Measurements from ENCODE around the gene CPT1C. TPM values are rescaled to one million over a fixed set of nuclear protein-coding genes. Genes with fewer than 3 reads are reported as not detected.

CPT1C gene
- total RNA-seq, 4 donors from 2014 or later = 0.97 to 3.3 (median 1.8) TPM

DNA sequence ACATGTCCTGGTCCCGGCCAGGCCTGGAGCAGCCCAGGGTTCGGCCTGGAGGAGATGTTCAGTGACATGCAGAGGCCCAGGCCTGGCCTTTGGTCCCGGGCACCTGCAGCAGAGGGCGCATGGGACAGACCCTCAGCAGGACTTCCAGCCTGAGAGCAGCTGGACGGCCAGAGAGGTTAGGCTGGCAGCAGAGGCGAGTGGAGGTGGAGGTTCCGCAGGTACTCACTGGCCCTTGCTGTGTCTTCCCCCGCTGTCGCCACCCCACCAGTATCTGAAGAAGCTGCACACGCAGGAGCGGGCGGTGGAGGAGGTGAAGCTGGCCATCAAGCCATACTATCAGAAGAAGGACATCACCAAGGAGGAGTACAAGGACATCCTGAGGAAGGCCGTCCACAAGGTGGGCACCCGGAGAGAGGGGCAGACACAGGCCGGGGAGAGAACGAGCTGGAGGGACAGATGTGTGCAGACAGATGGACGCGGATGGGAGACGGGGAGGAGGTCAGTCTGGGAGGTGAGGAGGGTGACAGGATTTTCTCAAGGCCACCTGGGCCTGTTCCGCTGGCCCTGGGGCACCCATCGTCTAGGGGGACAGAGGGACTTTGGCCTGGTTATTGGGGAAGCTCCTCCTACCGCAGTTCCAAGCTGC lies 33.3 kb upstream of the CPT1C start:
- TF ChIP-seq POLR2A (IDR thresholded peaks at IDR 0.05) = no peak
- TF ChIP-seq, protein P1, sequence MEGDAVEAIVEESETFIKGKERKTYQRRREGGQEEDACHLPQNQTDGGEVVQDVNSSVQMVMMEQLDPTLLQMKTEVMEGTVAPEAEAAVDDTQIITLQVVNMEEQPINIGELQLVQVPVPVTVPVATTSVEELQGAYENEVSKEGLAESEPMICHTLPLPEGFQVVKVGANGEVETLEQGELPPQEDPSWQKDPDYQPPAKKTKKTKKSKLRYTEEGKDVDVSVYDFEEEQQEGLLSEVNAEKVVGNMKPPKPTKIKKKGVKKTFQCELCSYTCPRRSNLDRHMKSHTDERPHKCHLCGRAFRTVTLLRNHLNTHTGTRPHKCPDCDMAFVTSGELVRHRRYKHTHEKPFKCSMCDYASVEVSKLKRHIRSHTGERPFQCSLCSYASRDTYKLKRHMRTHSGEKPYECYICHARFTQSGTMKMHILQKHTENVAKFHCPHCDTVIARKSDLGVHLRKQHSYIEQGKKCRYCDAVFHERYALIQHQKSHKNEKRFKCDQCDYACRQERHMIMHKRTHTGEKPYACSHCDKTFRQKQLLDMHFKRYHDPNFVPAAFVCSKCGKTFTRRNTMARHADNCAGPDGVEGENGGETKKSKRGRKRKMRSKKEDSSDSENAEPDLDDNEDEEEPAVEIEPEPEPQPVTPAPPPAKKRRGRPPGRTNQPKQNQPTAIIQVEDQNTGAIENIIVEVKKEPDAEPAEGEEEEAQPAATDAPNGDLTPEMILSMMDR (IDR thresholded peaks at IDR 0.05) = no peak
- H3K4me3 ChIP-seq (ENCODE audit: low read depth, poor library complexity, severe bottlenecking) = no peak overlapping the region
- no peak for DNase-seq (ENCODE audit: low spot score in 2 of 2)
- WGBS, 2 donors = 90 to 93% methylated on average over 18 to 19 of the region's 22 CpGs
- intact Hi-C loops (cut with DNase I; ENCODE audit: low total_unique reads) = no loop called here

DNA sequence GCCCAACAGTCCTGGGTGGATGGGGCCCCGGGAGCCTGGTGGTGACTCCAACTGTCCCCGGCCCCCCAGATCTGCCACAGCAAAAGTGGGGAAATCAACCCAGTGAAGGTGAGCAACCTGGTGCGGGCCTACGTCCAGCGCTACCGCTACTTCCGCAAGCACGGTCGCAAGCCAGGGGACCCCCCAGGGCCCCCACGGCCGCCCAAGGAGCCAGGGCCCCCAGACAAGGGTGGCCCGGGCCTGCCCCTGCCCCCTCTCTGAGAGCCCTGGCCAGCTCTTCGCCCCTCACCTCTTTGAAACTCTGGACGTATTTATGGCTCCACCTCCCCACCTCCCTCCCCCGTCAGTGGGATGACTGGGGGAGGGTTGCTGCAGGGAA lies 32.8 kb upstream of the CPT1C start:
- WGBS, 2 donors = 87 to 90% methylated on average over 15 of the region's 15 CpGs
- TF ChIP-seq, protein P1 (IDR thresholded peaks at IDR 0.05) = no peak
- TF ChIP-seq POLR2A (IDR thresholded peaks at IDR 0.05) = no peak
- intact Hi-C loops (cut with DNase I; ENCODE audit: low total_unique reads) = no loop called here

DNA sequence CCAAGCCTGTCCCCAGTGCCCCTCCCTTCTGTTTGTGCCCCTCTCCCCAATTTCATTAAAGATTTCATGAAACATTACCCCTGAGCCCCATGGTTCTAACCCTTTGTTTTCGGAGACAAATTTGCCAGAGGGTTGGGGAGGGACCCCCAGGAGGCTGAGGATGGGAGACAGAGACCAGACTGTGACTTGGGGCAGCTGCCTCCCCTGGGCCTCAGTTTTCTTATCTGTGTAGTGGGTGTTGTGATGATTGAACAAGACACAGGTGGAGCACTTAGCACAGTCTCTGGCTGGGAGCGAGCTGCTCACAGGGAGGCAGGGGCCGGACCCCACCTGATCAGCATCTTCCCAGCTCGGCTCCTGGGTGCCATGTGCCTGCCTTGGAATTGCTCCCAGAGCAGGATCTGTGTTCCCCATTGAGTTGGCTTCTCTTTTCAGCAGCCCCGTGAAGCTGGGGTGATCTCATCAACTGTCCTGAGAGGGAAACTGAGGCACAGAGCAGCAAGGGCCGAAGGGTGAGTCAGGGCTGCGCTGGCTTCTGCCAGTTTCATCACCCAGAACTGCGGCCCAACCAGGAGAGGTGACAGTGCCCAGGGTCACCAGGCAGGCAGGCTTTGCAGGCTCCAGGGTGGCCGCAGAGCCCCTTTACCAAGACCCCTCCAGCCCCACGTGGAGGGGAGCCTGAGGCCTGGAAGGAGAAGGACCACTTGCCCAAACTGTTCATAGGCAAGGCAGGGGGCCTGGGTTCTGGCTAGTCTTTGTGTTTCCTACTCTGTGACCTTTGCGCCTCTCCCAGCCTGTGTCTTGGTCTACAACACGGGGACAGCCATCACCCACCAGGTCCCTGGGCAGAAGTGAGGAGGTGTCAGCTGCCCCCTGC lies 32.1 kb upstream of the CPT1C start:
- 94 to 95% methylated on average over 12 of the region's 12 CpGs for WGBS, 2 donors
- H3K4me3 ChIP-seq (ENCODE audit: low read depth, poor library complexity, severe bottlenecking) = no peak overlapping the region
- TF ChIP-seq, protein P1 (IDR thresholded peaks at IDR 0.05) = no peak
- no peak for DNase-seq (ENCODE audit: low spot score in 2 of 2)
- intact Hi-C loops (cut with DNase I; ENCODE audit: low total_unique reads) = no loop called here

More for the DNA sequence above, 32.8 kb upstream of the CPT1C start:
- DNase-seq (ENCODE audit: low spot score in 2 of 2) = no peak
- H3K4me3 ChIP-seq (ENCODE audit: low read depth, poor library complexity, severe bottlenecking) = no peak overlapping the region

DNA sequence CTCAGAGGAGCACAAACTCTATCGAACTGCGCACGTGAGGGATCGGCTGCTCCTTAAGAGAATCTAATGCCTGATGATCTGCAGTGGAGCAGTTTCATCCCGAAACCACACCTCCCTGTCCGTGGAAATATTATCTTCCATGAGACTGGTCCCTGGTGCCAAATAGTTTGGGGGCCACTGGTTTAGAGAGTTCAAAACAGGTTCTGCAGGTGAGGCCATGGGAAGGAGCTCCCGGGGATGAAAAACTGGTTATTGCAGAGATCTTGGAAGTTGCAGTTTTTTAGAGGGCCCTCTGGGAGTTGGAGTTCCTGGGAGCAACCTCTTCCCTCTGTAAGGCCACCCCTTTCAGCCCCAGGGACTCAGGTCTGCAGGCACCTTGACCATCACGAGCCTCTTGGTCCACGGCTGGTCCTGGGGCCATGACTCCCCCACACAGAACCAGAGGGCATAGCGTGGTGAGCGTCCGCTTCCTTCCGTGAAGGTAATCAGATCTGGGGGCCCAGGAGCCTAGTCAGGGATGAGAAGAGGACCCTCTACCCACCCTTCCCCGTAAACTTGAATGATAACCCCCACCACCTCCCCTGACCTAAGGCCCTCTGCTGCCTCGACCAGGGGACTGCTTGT lies 30.5 kb upstream of the CPT1C start:
- no peak overlapping the region for H3K4me3 ChIP-seq (ENCODE audit: low read depth, poor library complexity, severe bottlenecking)
- DNase-seq (ENCODE audit: low spot score in 2 of 2) = no peak
- intact Hi-C loops (cut with DNase I; ENCODE audit: low total_unique reads) = loop anchor here (10.0 kb wide), 1 partner anchor 86 kb away; no protein-coding TSS in a partner anchor
- TF ChIP-seq, protein P1 (IDR thresholded peaks at IDR 0.05) = no peak
- TF ChIP-seq POLR2A (IDR thresholded peaks at IDR 0.05) = no peak
- WGBS, 2 donors = 83 to 87% methylated on average over 13 to 15 of the region's 15 CpGs

DNA sequence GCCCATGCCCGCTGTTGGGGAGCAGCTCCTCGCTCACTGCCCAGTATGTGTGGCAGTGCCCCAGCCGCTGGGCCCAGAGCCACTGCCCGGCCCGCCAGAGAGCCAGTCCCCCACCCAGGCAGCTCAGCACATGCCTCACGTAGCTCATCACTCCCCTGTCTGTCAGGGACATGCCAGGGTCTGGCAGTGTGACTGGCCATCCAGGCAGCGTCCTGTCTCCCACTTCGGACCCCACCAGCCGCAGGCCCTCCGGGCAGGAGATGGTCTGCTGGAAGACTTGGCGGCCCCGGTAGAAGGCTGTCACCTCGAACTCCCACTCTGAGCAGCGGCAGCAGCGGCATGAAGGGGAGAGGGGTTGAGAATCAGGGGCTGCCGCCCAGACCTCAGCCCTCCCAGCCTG lies 28.9 kb upstream of the CPT1C start:
- H3K4me3 ChIP-seq (ENCODE audit: low read depth, poor library complexity, severe bottlenecking) = no peak overlapping the region
- no peak for DNase-seq (ENCODE audit: low spot score in 2 of 2)
- TF ChIP-seq, protein P1 (IDR thresholded peaks at IDR 0.05) = no peak
- no peak for TF ChIP-seq POLR2A (IDR thresholded peaks at IDR 0.05)
- 83 to 92% methylated on average over 6 to 9 of the region's 16 CpGs for WGBS, 2 donors
- intact Hi-C loops (cut with DNase I; ENCODE audit: low total_unique reads) = loop anchor here (10.0 kb wide), 1 partner anchor 87 kb away; no protein-coding TSS in a partner anchor

Data from lower leg skin (tissue), 4 donors.